Endothelial cell of umbilical vein (primary cell): Measurements from ENCODE around the gene WDR76. TPM values are rescaled to one million over a fixed set of nuclear protein-coding genes. Genes with fewer than 3 reads are reported as not detected.

Experiments
- BruUV-seq: library from RNA; stranded (reverse); fragments of 400-500 nt; replicated peaks from 2 replicates; lab custom pipeline; 2021; lab: Mats Ljungman, UMichigan
- CTCF ChIA-PET: fragments of 300-600, 350-600 bp; sonication (Branson Sonifier 250); formaldehyde crosslinking; loops from one replicate; lab custom pipeline; 2021; ENCODE audit warnings: antibody characterized with exemption, inconsistent platforms; lab: Charles Lee
- POLR2A ChIA-PET: fragments of 300-600, 350-600 bp; sonication (Branson Sonifier 250); formaldehyde crosslinking; loops from one replicate; lab custom pipeline; 2021; ENCODE audit warnings: antibody characterized with exemption, inconsistent platforms; lab: Charles Lee
- DNase-seq: peaks from one replicate; pipeline ENCODE4 v3.0.0-alpha.2; 2011; ENCODE audit warnings: low read depth, low spot score
- FAIRE-seq: peaks from 2 replicates; lab custom pipeline; 2011; peaks lifted over from hg19 to GRCh38; lab: Jason Lieb, UNC
- H2AFZ ChIP-seq: 2 replicates; pipeline ENCODE4 v1.6.0; 2012; ENCODE audit warnings: low read depth, low read length, control low read depth, inconsistent platforms
- H3K27ac ChIP-seq: 2 replicates; pipeline ENCODE4 v1.5.1; 2011; ENCODE audit warnings: low read depth, mild to moderate bottlenecking, control low read depth, low read length, moderate library complexity; ENCODE audit not compliant: insufficient read depth
- H3K27me3 ChIP-seq, 2 experiments: 2 replicates each; pipeline versions ENCODE4 v1.6.0 to v1.6.1; 2011; ENCODE audit warnings: low read length in 2 of 2, mixed read lengths in 1 of 2; ENCODE audit not compliant: control insufficient read depth in 2 of 2, insufficient read depth in 2 of 2
- H3K36me3 ChIP-seq, 2 experiments: 2 replicates in 1 of 2; 3 replicates in 1 of 2; pipeline ENCODE4 v1.5.1; 2011; ENCODE audit warnings: low read length in 2 of 2, mild to moderate bottlenecking in 1 of 2, moderate library complexity in 1 of 2; ENCODE audit not compliant: control insufficient read depth in 2 of 2, insufficient read depth in 2 of 2; ENCODE audit errors: extremely low read depth in 1 of 2
- H3K4me1 ChIP-seq: 3 replicates; pipeline ENCODE4 v1.5.1; 2011; ENCODE audit warnings: mild to moderate bottlenecking, low read length; ENCODE audit not compliant: control insufficient read depth, insufficient read depth; ENCODE audit errors: extremely low read depth
- H3K4me2 ChIP-seq: 2 replicates; pipeline ENCODE4 v1.6.1; 2011; ENCODE audit warnings: low read length, control low read depth, mixed read lengths; ENCODE audit not compliant: insufficient read depth
- H3K4me3 ChIP-seq, 3 experiments: fragments of 200-600 bp in 1 of 3; sonication (generic), shearing (Covaris generic) in 1 of 3; replicated peaks in 1 of 3; 2 replicates each; pipeline ENCODE4 v1.5.1; 2011 to 2016; ENCODE audit warnings: control low read depth in 3 of 3, low read length in 3 of 3, mild to moderate bottlenecking in 2 of 3, inconsistent platforms in 1 of 3, low read depth in 1 of 3, moderate library complexity in 1 of 3; ENCODE audit not compliant: insufficient read depth in 1 of 3
- H3K79me2 ChIP-seq: 2 replicates; pipeline ENCODE4 v1.6.0; 2012; ENCODE audit warnings: low read length, inconsistent platforms; ENCODE audit not compliant: control insufficient read depth, insufficient read depth
- H3K9ac ChIP-seq: replicated peaks from 2 replicates; pipeline ENCODE3; 2011; ENCODE audit warnings: low read length, control low read depth; ENCODE audit not compliant: insufficient read depth; ENCODE audit errors: extremely low read depth
- H3K9me1 ChIP-seq: replicated peaks from 3 replicates; pipeline ENCODE4 v1.6.0; 2011; ENCODE audit warnings: mild to moderate bottlenecking, low read length; ENCODE audit not compliant: control insufficient read depth, insufficient read depth; ENCODE audit errors: extremely low read depth
- H3K9me3 ChIP-seq: replicated peaks from 2 replicates; pipeline ENCODE4 v1.5.1; 2012; ENCODE audit warnings: low read length, inconsistent platforms; ENCODE audit not compliant: control insufficient read depth, insufficient read depth
- H4K20me1 ChIP-seq: replicated peaks from 2 replicates; pipeline ENCODE3; 2011; ENCODE audit warnings: mild to moderate bottlenecking, low read length; ENCODE audit not compliant: control insufficient read depth, insufficient read depth; ENCODE audit errors: extremely low read depth
- CTCF ChIP-seq, 2 donors: IDR thresholded peaks; 1 replicate in 1 of 2; 2 replicates in 1 of 2; pipeline ENCODE4 v1.5.1; 2011; ENCODE audit warnings: low read length in 2 of 2, mild to moderate bottlenecking in 2 of 2, moderate library complexity in 2 of 2, control low read depth in 1 of 2, inconsistent platforms in 1 of 2, low read depth in 1 of 2; ENCODE audit not compliant: insufficient read depth in 1 of 2; ENCODE audit errors: extremely low read depth in 1 of 2
- EZH2 ChIP-seq: IDR thresholded peaks from 2 replicates; pipeline ENCODE4 v1.6.1; 2012; ENCODE audit warnings: borderline replicate concordance, low read depth, mild to moderate bottlenecking, moderate library complexity, low read length, inconsistent platforms; ENCODE audit not compliant: severe bottlenecking
- FOS ChIP-seq: IDR thresholded peaks from 2 replicates; pipeline ENCODE4 v1.6.1; 2011; ENCODE audit warnings: mild to moderate bottlenecking, low read length, moderate library complexity, borderline replicate concordance; ENCODE audit not compliant: insufficient read depth
- GATA2 ChIP-seq: IDR thresholded peaks from 2 replicates; pipeline ENCODE4 v1.7.0; 2011; ENCODE audit warnings: low read depth, mild to moderate bottlenecking, moderate library complexity, mixed read lengths, low read length; ENCODE audit not compliant: insufficient read length, insufficient read depth
- JUN ChIP-seq: IDR thresholded peaks from 2 replicates; pipeline ENCODE4 v1.6.1; 2011; ENCODE audit warnings: borderline replicate concordance, low read depth; ENCODE audit not compliant: insufficient read length, insufficient read depth
- MAX ChIP-seq: IDR thresholded peaks from 2 replicates; pipeline ENCODE4 v1.6.1; 2011; ENCODE audit not compliant: insufficient read depth, insufficient read length
- MYC ChIP-seq: IDR thresholded peaks from one replicate; pipeline ENCODE4 v1.6.1; 2011; ENCODE audit warnings: mild to moderate bottlenecking, low read depth, low read length
- POLR2A ChIP-seq: IDR thresholded peaks from 2 replicates; pipeline ENCODE4 v1.6.1; 2012; ENCODE audit warnings: low read depth, mild to moderate bottlenecking, control low read depth, low read length
- POLR2AphosphoS5 ChIP-seq: IDR thresholded peaks from 2 replicates; pipeline ENCODE4 v1.6.1; 2012; ENCODE audit warnings: low read depth, mild to moderate bottlenecking, control low read depth, low read length, moderate library complexity; ENCODE audit not compliant: insufficient read depth
- dilution Hi-C: fragments of 300-500 bp; cut with MboI; formaldehyde crosslinking; loops from one replicate; pipeline ENCODE4 v1.15.0; 2019; ENCODE audit warnings: low sequenced_read_pairs; ENCODE audit not compliant: extremely low pct_ligation_motif_present
- intact Hi-C: fragments of 100-400 bp; cut with micrococcal nuclease; formaldehyde crosslinking; loops from one replicate; pipeline ENCODE4 v1.10.0; 2022
- polyA plus RNA-seq, 4 experiments: library from polyadenylated mRNA; depleted of rRNA in 3 of 4; stranded (reverse) in 3 of 4; unstranded in 1 of 4; fragments of >200 nt; gene quantifications; 2 replicates each; pipeline versions ENCODE4 v1.2.1 to v1.2.3, GENCODE V29; 2011 to 2012; ENCODE audit warnings: missing spikeins in 1 of 4
- total RNA-seq: library from RNA; stranded (reverse); gene quantifications from 2 replicates; pipeline ENCODE4 v1.2.3, GENCODE V29; 2021

WDR76 gene
- total and polyA plus RNA-seq, 2 donors (not counting 3 experiments of a cell fraction or from before 2014, with no cell fraction given): 3.1 to 25.2 TPM

- DNase-seq: no peak
- no peak for FAIRE-seq
- no peak overlapping the region for H3K4me3 ChIP-seq
- H4K20me1 ChIP-seq: no peaks in the 10 kb centered on the region
- no TSS peak for BruUV-seq
- peaks cover 35% of the 10 kb centered on the region for H3K4me1 ChIP-seq
- H3K36me3 ChIP-seq: peaks cover 0 to 5% of the 10 kb centered on the region in 2 experiments
- ChIA-PET POLR2A (no interaction called here), CTCF (interaction anchor here (1.4 to 2.4 kb wide), 4 partner anchors 12 to 151 kb away, joined by 3 to 9 read pairs (median 4); no protein-coding TSS in a partner anchor)
- no peaks in the 10 kb centered on the region for H3K79me2 ChIP-seq
- no peaks in the 10 kb centered on the region for H3K9me1 ChIP-seq
- intact Hi-C loops: loop anchor here (10.0 kb wide), 1 partner anchor 279 kb away; the partner anchor contains the start of gene FRMD5
- no peaks in the 10 kb centered on the region for H3K27me3 ChIP-seq
- no peak overlapping the region for H2AFZ ChIP-seq
- H3K27ac ChIP-seq: no peak overlapping the region
- no peaks in the 10 kb centered on the region for H3K9me3 ChIP-seq
- TF ChIP-seq CTCF (IDR thresholded peaks at IDR 0.05; ENCODE audit: extremely low read depth in 1 of 2, insufficient read depth in 1 of 2, low read depth in 1 of 2, low read length in 2 of 2) (no peak), JUN (no peak), FOS (no peak), GATA2 (no peak), POLR2AphosphoS5 (no peak), MAX (no peak), EZH2 (no peak), MYC (no peak), POLR2A (no peak)
- dilution Hi-C loops: no loop called here
- no peak overlapping the region for H3K4me2 ChIP-seq
- no peak overlapping the region for H3K9ac ChIP-seq
These were observed 89.0 kb downstream of the WDR76 start for GRCh38 chr15:43915631-43916325.
